Measurements from ENCODE around the gene GSTM4.

DNA sequence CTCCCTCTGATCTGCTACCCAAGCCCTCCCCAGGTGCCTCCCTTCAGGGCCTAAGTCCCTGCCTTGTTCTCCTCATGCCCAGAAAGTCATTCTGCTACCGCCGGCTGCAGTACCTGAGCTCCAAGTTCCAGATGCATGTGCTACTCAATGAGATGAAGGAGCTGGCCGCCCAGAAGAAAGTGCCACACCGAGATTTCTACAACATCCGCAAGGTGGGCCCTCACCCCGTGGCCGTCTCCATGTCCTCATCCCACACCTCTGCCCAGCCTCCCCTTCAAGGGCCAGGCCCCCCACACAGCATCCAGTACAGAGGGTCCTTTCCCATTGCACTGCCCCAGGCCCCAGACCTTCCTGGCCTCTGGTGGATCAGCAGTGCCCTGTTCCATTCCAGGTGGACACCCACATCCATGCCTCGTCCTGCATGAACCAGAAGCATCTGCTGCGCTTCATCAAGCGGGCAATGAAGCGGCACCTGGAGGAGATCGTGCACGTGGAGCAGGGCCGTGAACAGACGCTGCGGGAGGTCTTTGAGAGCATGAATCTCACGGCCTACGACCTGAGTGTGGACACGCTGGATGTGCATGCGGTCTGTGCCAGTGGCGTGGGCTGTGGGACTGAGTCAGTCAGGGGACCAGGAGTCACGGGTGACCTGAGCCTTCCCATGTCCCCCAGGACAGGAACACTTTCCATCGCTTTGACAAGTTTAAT is 28.1 kb upstream of the GSTM4 start:
- TF ChIP-seq, protein P1, sequence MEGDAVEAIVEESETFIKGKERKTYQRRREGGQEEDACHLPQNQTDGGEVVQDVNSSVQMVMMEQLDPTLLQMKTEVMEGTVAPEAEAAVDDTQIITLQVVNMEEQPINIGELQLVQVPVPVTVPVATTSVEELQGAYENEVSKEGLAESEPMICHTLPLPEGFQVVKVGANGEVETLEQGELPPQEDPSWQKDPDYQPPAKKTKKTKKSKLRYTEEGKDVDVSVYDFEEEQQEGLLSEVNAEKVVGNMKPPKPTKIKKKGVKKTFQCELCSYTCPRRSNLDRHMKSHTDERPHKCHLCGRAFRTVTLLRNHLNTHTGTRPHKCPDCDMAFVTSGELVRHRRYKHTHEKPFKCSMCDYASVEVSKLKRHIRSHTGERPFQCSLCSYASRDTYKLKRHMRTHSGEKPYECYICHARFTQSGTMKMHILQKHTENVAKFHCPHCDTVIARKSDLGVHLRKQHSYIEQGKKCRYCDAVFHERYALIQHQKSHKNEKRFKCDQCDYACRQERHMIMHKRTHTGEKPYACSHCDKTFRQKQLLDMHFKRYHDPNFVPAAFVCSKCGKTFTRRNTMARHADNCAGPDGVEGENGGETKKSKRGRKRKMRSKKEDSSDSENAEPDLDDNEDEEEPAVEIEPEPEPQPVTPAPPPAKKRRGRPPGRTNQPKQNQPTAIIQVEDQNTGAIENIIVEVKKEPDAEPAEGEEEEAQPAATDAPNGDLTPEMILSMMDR (IDR thresholded peaks at IDR 0.05), result no peak
- TF ChIP-seq POLR2A (IDR thresholded peaks at IDR 0.05) (no peak), EP300 (IDR thresholded peaks at IDR 0.05) (no peak)

All from tibial nerve (tissue), 4 donors.